Neural crest cell (in vitro differentiated cells): Measurements from ENCODE around the gene MYO15A. TPM values are rescaled to one million over a fixed set of nuclear protein-coding genes. Genes with fewer than 3 reads are reported as not detected.

Experiments
- DNase-seq: peaks from one replicate; pipeline ENCODE4 v3.0.0; 2021; ENCODE audit warnings: low read depth, mixed read lengths, low spot score
- H3K27ac Mint-ChIP-seq: one replicate; pipeline ENCODE4 v1.8.0; 2021; ENCODE audit warnings: mild to moderate bottlenecking, mixed read lengths; ENCODE audit not compliant: unreplicated experiment
- H3K27me3 Mint-ChIP-seq: 2 replicates; pipeline ENCODE4 v1.8.0; 2021; ENCODE audit warnings: low read depth, mild to moderate bottlenecking, mixed read lengths
- H3K36me3 Mint-ChIP-seq: 2 replicates; pipeline ENCODE4 v1.8.0; 2021; ENCODE audit warnings: low read depth, mild to moderate bottlenecking, mixed read lengths
- H3K4me1 Mint-ChIP-seq: 2 replicates; pipeline ENCODE4 v1.8.0; 2021; ENCODE audit warnings: mixed read lengths
- H3K4me3 Mint-ChIP-seq: one replicate; pipeline ENCODE4 v1.8.0; 2021; ENCODE audit warnings: mild to moderate bottlenecking, mixed read lengths
- H3K9me3 Mint-ChIP-seq: 2 replicates; pipeline ENCODE4 v1.8.0; 2021; ENCODE audit warnings: mixed read lengths
- CTCF ChIP-seq: fragments of 200-600 bp; sonication (generic); conservative IDR thresholded peaks from 2 replicates; pipeline ENCODE4 v1.5.0; 2021; ENCODE audit warnings: antibody characterized with exemption, mild to moderate bottlenecking
- total RNA-seq: library from RNA; stranded (reverse); gene quantifications from 2 replicates; pipeline ENCODE4 v1.2.1, GENCODE V29; 2021

Gene MYO15A
- total RNA-seq, 1 donor from 2014 or later = 1.6 TPM

GRCh38 chr17:18201108-18201507 is 92.6 kb downstream of the MYO15A start:
- H3K4me3 Mint-ChIP-seq = no peak overlapping the region
- no peaks in the 10 kb centered on the region for H3K9me3 Mint-ChIP-seq
- H3K4me1 Mint-ChIP-seq = no peaks in the 10 kb centered on the region
- H3K36me3 Mint-ChIP-seq = peaks cover 2% of the 10 kb centered on the region
- H3K27me3 Mint-ChIP-seq = no peaks in the 10 kb centered on the region
- no peak for TF ChIP-seq CTCF
- H3K27ac Mint-ChIP-seq = no peak overlapping the region
- DNase-seq = no peak

- no peak for TF ChIP-seq CTCF
- Mint-ChIP-seq H3K4me1 (no peaks in the 10 kb centered on the region), H3K27ac (no peak overlapping the region), H3K4me3 (no peak overlapping the region), H3K36me3 (peaks cover 2% of the 10 kb centered on the region), H3K27me3 (no peaks in the 10 kb centered on the region), H3K9me3 (no peaks in the 10 kb centered on the region)
- no peak for DNase-seq
Observed at GRCh38 chr17:18203308-18203707, 94.8 kb downstream of the MYO15A start.

- Mint-ChIP-seq H3K9me3 (no peaks in the 10 kb centered on the region), H3K27ac (no peak overlapping the region), H3K4me1 (no peaks in the 10 kb centered on the region), H3K36me3 (peaks cover 6% of the 10 kb centered on the region), H3K27me3 (no peaks in the 10 kb centered on the region), H3K4me3 (no peak overlapping the region)
- no peak for DNase-seq
- no peak for TF ChIP-seq CTCF
Observed at GRCh38 chr17:18205861-18206260, 97.3 kb downstream of the MYO15A start.

DNA sequence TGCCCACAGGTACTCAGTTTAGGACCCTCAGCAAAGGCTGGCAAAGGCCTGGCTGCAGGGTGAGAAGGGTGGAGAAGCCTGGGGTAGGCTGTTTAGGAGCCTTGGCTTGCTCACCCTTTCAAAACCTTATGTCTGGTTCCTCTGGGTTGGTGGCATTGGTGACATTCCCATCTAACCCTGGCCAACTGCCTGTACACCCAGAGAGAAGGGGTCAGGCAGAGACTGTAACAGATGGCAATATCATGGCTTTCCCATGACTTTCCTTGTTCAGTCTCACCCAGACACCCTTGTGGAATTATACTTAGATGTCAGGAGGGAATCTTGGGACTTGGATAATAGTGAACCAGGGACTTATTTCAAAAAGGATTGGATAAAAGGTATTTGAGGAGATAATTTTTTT is 98.4 kb downstream of the MYO15A start:
- Mint-ChIP-seq H3K27me3 (no peaks in the 10 kb centered on the region), H3K27ac (no peak overlapping the region), H3K4me1 (no peaks in the 10 kb centered on the region), H3K36me3 (peaks cover 6% of the 10 kb centered on the region), H3K9me3 (no peaks in the 10 kb centered on the region), H3K4me3 (no peak overlapping the region)
- DNase-seq = no peak
- no peak for TF ChIP-seq CTCF

DNA sequence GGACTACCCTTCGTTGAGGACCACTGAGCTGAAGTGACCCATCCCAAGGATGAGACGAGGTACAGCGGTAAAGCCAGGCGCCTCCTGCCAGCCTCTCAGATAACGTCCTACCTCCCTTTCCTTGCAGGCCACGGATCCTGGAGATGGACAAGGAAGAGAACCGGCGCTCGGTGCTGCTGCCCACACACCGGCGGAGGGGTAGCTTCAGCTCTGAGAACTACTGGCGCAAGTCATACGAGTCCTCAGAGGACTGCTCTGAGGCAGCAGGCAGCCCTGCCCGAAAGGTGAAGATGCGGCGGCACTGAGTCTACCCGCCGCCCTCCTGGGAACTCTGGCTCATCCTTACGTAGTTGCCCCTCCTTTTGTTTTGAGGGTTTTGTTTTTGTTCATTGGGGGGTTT is 99.5 kb downstream of the MYO15A start:
- H3K27me3 Mint-ChIP-seq = no peaks in the 10 kb centered on the region
- H3K4me1 Mint-ChIP-seq = no peaks in the 10 kb centered on the region
- peaks cover 6% of the 10 kb centered on the region for H3K36me3 Mint-ChIP-seq
- TF ChIP-seq CTCF = no peak
- no peak for DNase-seq
- no peak overlapping the region for H3K4me3 Mint-ChIP-seq
- no peaks in the 10 kb centered on the region for H3K9me3 Mint-ChIP-seq
- peak overlapping the region; percentile 19 for H3K27ac Mint-ChIP-seq
